Transverse colon (tissue), 4 donors: ENCODE measurements around the gene KCTD5. TPM values are rescaled to one million over a fixed set of nuclear protein-coding genes. Genes with fewer than 3 reads are reported as not detected.
"Not testable (repeated sequence)": the region's sequence is repeated elsewhere in the genome, so short reads cannot be mapped to it uniquely, and the experiment has no call there.

Experiments used
- DNase-seq: peaks from one replicate; pipeline ENCODE4 v3.0.0-alpha.2; 2019
- H3K27ac ChIP-seq, 4 donors: fragments of 200-600 bp; sonication (generic); 2 replicates each; pipeline ENCODE4 v1.5.1; 2016 to 2018; ENCODE audit warnings: inconsistent platforms in 4 of 4
- H3K27me3 ChIP-seq: fragments of 200-600 bp; sonication (generic); 2 replicates; pipeline ENCODE4 v1.5.1; 2017; ENCODE audit warnings: inconsistent platforms
- H3K36me3 ChIP-seq, 4 donors: fragments of 200-600 bp; sonication (generic); 2 replicates each; pipeline ENCODE4 v1.5.1; 2017 to 2019; ENCODE audit warnings: inconsistent platforms in 4 of 4
- H3K4me1 ChIP-seq, 4 donors: fragments of 200-600 bp; sonication (generic); 2 replicates each; pipeline ENCODE4 v1.5.1; 2017 to 2020; ENCODE audit warnings: inconsistent platforms in 4 of 4
- H3K4me3 ChIP-seq, 4 donors: fragments of 200-600 bp; sonication (generic); 1 replicate in 1 of 4; 2 replicates in 3 of 4; pipeline versions ENCODE4 v1.5.1 to v1.6.1; 2017 to 2019; ENCODE audit warnings: inconsistent platforms in 4 of 4
- H3K9me3 ChIP-seq, 2 donors: fragments of 200-600 bp; sonication (generic); 2 replicates each; pipeline ENCODE4 v1.5.1; 2017 to 2019; ENCODE audit warnings: inconsistent platforms in 2 of 2
- EP300 ChIP-seq: sonication (generic); formaldehyde crosslinking; IDR thresholded peaks from one replicate; pipeline ENCODE4 v1.6.1; 2017; ENCODE audit warnings: antibody characterized with exemption, low read depth
- POLR2A ChIP-seq: fragments of 450-650 bp; IDR thresholded peaks from one replicate; pipeline ENCODE4 v1.6.1; 2016; ENCODE audit warnings: antibody characterized with exemption, mild to moderate bottlenecking, moderate library complexity
- POLR2AphosphoS5 ChIP-seq, 3 donors: sonication (generic); formaldehyde crosslinking; IDR thresholded peaks; one replicate each; pipeline ENCODE4 v1.6.1; 2016; ENCODE audit warnings: antibody characterized with exemption in 3 of 3
- WGBS, 2 donors: methylation state at CpG; one replicate each; pipeline ENCODE4 v1.1.5; 2018; ENCODE audit warnings: low coverage in 1 of 2; 5-methylcytosine and 5-hydroxymethylcytosine counted together
- in situ Hi-C, 4 donors: fragments of 200-750 bp; cut with MboI; loops; one replicate each; pipeline versions ENCODE4 v1.15.0 to v1.15.1; 2017; ENCODE audit warnings: low sequenced_read_pairs in 3 of 4, low pct_ligation_motif_present in 1 of 4, low pct_unique_long_range_greater_than_20kb in 1 of 4
- intact Hi-C: fragments of 100-400 bp; cut with DNase I; formaldehyde crosslinking; loops from one replicate; pipeline ENCODE4 v1.15.1; 2023; ENCODE audit warnings: low total_unique reads
- total RNA-seq, 4 donors: library from RNA; depleted of rRNA; stranded (reverse); fragments of >200 nt; gene quantifications; one replicate each; pipeline ENCODE4 v1.1.0, GENCODE V29; 2016
- TF ChIP-seq, protein P1 (sequence below), 5 experiments: fragments of 200-600 bp in 3 of 5; fragments of 450-650 bp in 2 of 5; sonication (generic) in 3 of 5; IDR thresholded peaks; 1 replicate in 2 of 5; 2 replicates in 3 of 5; pipeline ENCODE4 v1.5.1; 2016 to 2017; ENCODE audit warnings: antibody characterized with exemption in 5 of 5, inconsistent platforms in 3 of 5, mild to moderate bottlenecking in 2 of 5, moderate library complexity in 1 of 5

The KCTD5 gene
- total RNA-seq, 4 donors from 2014 or later: 44.2 to 107 (median 60.3) TPM

DNA sequence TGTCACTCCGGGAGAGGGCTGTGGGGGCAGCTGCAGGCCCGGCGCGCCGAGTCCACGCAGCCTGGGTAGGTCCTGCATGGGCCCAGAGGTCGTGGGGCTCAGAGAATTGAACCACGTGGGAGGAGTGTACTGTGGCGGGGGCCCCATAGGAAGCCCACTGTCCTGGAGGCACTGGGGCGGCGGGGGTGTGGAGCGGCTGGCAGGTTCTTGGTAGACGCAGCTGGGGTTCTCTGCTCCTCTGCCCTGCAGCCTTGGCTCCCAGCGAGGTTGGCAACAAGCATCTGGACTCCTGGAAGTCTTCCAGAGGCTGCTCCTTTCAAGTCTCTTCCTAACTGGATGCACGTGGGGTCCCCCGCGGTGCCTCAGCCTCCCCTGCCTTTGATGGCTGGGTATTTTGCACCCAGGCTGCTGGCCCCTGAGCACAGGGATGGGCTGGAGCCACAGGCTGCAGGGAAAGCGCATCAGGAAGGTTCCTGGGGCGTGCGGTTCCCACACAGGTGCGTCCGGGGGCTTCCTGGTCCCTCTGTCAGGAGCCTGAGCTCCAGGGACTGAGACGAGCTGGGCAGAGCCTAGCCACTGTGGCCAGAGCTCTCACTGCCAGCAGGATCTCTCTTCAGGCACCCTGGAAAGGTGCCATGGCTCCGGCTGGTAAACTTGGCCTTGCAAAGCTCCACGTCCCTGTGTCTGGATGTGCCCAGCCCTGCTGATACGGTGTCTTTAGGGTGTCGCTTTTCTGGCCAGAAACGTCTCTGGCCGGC is 9.3 kb downstream of the KCTD5 start:
- Histone ChIP-seq H3K36me3 (no peaks in the 10 kb centered on the region), H3K27me3 (no peaks in the 10 kb centered on the region), H3K9me3 (no peaks in the 10 kb centered on the region), H3K27ac (peak overlapping the region in 1 of 4 donors; percentile 46), H3K4me3 (no peak overlapping the region), H3K4me1 (peaks cover 0 to 23% (median 5%) of the 10 kb centered on the region in 4 donors)
- intact Hi-C loops: no loop called here
- in situ Hi-C loops: no loop called here
- 90% methylated on average over 29 of the region's 29 CpGs; no CpG with 5 or more reads in 1 of the 2 donors for WGBS, 2 donors
- TF ChIP-seq, protein P1, sequence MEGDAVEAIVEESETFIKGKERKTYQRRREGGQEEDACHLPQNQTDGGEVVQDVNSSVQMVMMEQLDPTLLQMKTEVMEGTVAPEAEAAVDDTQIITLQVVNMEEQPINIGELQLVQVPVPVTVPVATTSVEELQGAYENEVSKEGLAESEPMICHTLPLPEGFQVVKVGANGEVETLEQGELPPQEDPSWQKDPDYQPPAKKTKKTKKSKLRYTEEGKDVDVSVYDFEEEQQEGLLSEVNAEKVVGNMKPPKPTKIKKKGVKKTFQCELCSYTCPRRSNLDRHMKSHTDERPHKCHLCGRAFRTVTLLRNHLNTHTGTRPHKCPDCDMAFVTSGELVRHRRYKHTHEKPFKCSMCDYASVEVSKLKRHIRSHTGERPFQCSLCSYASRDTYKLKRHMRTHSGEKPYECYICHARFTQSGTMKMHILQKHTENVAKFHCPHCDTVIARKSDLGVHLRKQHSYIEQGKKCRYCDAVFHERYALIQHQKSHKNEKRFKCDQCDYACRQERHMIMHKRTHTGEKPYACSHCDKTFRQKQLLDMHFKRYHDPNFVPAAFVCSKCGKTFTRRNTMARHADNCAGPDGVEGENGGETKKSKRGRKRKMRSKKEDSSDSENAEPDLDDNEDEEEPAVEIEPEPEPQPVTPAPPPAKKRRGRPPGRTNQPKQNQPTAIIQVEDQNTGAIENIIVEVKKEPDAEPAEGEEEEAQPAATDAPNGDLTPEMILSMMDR (IDR thresholded peaks at IDR 0.05): no peak
- TF ChIP-seq POLR2AphosphoS5 (IDR thresholded peaks at IDR 0.05) (no peak), EP300 (no peak)
- DNase-seq: no peak

- peak overlapping the region in 2 of 4 donors; percentile 21 to 46 for H3K27ac ChIP-seq
- H3K36me3 ChIP-seq: peaks cover 0 to 3% (median 1%) of the 10 kb centered on the region in 4 donors
- intact Hi-C loops: no loop called here
- peaks cover 0 to 21% (median 5%) of the 10 kb centered on the region in 4 donors for H3K4me1 ChIP-seq
- DNase-seq: no peak
- H3K9me3 ChIP-seq: no peaks in the 10 kb centered on the region
- H3K27me3 ChIP-seq: no peaks in the 10 kb centered on the region
- in situ Hi-C loops: no loop called here
- whole genome bisulfite sequencing, 2 donors: 84% methylated on average over 14 of the region's 14 CpGs; no CpG with 5 or more reads in 1 of the 2 donors
- TF ChIP-seq, protein P1 (IDR thresholded peaks at IDR 0.05): no peak
- no peak for TF ChIP-seq EP300
- no peak overlapping the region for H3K4me3 ChIP-seq
Observed at GRCh38 chr16:2692251-2692947, 10.1 kb downstream of the KCTD5 start.

GRCh38 chr16:2692948-2693651 is 10.8 kb downstream of the KCTD5 start:
- WGBS, 2 donors: 80% methylated on average over 23 of the region's 24 CpGs; no CpG with 5 or more reads in 1 of the 2 donors
- Histone ChIP-seq H3K4me3 (no peak overlapping the region), H3K9me3 (no peaks in the 10 kb centered on the region), H3K36me3 (peaks cover 0 to 10% (median 4%) of the 10 kb centered on the region in 4 donors), H3K27ac (peak overlapping the region in 2 of 4 donors; percentile 21 to 46), H3K4me1 (peaks cover 0 to 15% (median 5%) of the 10 kb centered on the region in 4 donors), H3K27me3 (no peaks in the 10 kb centered on the region)
- intact Hi-C loops: no loop called here
- peak; percentile 36 for DNase-seq
- in situ Hi-C loops: no loop called here
- TF ChIP-seq, protein P1 (IDR thresholded peaks at IDR 0.05): no peak
- TF ChIP-seq POLR2A (no peak), POLR2AphosphoS5 (IDR thresholded peaks at IDR 0.05) (no peak), EP300 (no peak)

DNA sequence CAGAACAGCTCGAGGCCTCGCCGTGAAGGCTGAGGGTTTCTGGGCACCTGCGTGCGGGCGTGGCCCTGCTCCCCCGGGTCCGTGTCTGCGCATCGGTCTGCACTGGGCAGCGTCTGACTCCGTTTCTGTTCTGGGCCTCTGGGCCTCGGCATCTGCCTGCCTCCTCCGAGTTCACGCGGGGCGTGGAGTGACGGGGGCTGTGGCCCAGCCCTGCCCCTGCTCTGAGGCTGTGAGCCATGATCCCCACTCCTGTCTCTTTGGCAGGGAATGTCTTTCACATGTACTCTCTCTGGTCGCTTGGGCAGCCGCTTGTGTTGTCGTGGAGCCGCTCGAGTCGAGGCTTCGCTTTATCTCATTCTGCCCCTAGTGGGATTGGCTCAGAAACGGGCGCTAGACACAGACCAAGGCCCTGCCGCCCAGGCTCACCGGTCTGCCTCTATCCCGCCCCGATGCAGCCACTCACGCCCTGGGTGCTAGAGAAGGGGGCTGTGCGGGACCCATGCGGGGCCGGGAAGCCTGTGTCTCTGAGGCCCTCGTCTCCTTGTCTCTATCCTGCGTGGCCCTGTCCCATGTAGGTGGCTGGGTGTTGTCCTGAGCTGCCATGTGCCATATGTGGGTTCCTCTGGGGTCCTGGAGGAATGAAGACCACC is 14.4 kb downstream of the KCTD5 start:
- H3K27ac ChIP-seq, H3K9me3 ChIP-seq, DNase-seq, intact Hi-C loops, H3K27me3 ChIP-seq, in situ Hi-C loops, H3K4me3 ChIP-seq: not testable (repeated sequence)
- peaks cover 0 to 32% (median 11%) of the 10 kb centered on the region in 4 donors for H3K36me3 ChIP-seq
- peaks cover 0 to 14% (median 5%) of the 10 kb centered on the region in 4 donors for H3K4me1 ChIP-seq
- WGBS, 2 donors: 95% methylated on average over 27 of the region's 37 CpGs; no CpG with 5 or more reads in 1 of the 2 donors
